CD14-positive monocyte (primary cell): ENCODE data around the gene JSRP1. TPM values are rescaled to one million over a fixed set of nuclear protein-coding genes. Genes with fewer than 3 reads are reported as not detected.
A peak's percentile ranks its signal among the peaks of the same experiment; 100 is the strongest.

Experiments used
- DNase-seq, 3 donors: peaks; one replicate each; pipeline ENCODE4 v3.0.0-alpha.2; 2011 to 2022
- H2AFZ ChIP-seq: 2 replicates; pipeline ENCODE4 v1.6.0; 2012; ENCODE audit warnings: mild to moderate bottlenecking, low read depth, low read length, inconsistent platforms; ENCODE audit not compliant: insufficient read depth, poor library complexity, severe bottlenecking
- H3K27ac ChIP-seq, 2 donors: 1 replicate in 1 of 2; 2 replicates in 1 of 2; pipeline ENCODE4 v1.5.1; 2012 to 2013; ENCODE audit warnings: low read length in 2 of 2, control low read depth in 1 of 2, inconsistent platforms in 1 of 2, low read depth in 1 of 2, mild to moderate bottlenecking in 1 of 2
- H3K27me3 ChIP-seq, 2 donors: one replicate each; pipeline versions ENCODE4 v1.6.0 to v1.6.1; 2011 to 2013; ENCODE audit warnings: low read length in 2 of 2; ENCODE audit not compliant: control insufficient read depth in 2 of 2, insufficient read depth in 2 of 2
- H3K36me3 ChIP-seq, 2 donors: replicated peaks in 1 of 2; 1 replicate in 1 of 2; 2 replicates in 1 of 2; pipeline versions ENCODE4 v1.5.1 to v1.6.1; 2012 to 2013; ENCODE audit warnings: low read length in 2 of 2, control low read depth in 1 of 2, inconsistent platforms in 1 of 2, mild to moderate bottlenecking in 1 of 2; ENCODE audit not compliant: insufficient read depth in 2 of 2, control insufficient read depth in 1 of 2
- H3K4me1 ChIP-seq, 2 donors: 1 replicate in 1 of 2; 2 replicates in 1 of 2; pipeline versions ENCODE4 v1.5.1 to v1.6.1; 2012 to 2013; ENCODE audit warnings: low read length in 2 of 2, control low read depth in 1 of 2, inconsistent platforms in 1 of 2, mild to moderate bottlenecking in 1 of 2, moderate library complexity in 1 of 2; ENCODE audit not compliant: insufficient read depth in 2 of 2, control insufficient read depth in 1 of 2
- H3K4me2 ChIP-seq: replicated peaks from 2 replicates; pipeline ENCODE3; 2012; ENCODE audit warnings: low read length, moderate library complexity, mild to moderate bottlenecking; ENCODE audit not compliant: poor library complexity, severe bottlenecking; ENCODE audit errors: extremely low read depth
- H3K4me3 ChIP-seq, 3 experiments: fragments of 200-600 bp in 1 of 3; sonication (generic) in 1 of 3; replicated peaks in 1 of 3; 1 replicate in 2 of 3; 2 replicates in 1 of 3; pipeline ENCODE4 v1.5.1; 2011 to 2013; ENCODE audit warnings: low read length in 3 of 3, mild to moderate bottlenecking in 3 of 3, control low read depth in 2 of 3, low read depth in 2 of 3, inconsistent platforms in 1 of 3, moderate library complexity in 1 of 3
- H3K79me2 ChIP-seq: 2 replicates; pipeline ENCODE4 v1.6.0; 2012; ENCODE audit warnings: mild to moderate bottlenecking, control low read depth, inconsistent platforms, low read length, moderate library complexity; ENCODE audit not compliant: insufficient read depth
- H3K9ac ChIP-seq: 2 replicates; pipeline ENCODE4 v1.6.0; 2017; ENCODE audit warnings: low read length, mild to moderate bottlenecking; ENCODE audit not compliant: insufficient read depth, poor library complexity, severe bottlenecking
- H3K9me3 ChIP-seq, 2 donors: replicated peaks in 1 of 2; 1 replicate in 1 of 2; 2 replicates in 1 of 2; pipeline versions ENCODE4 v1.5.1 to v1.6.1; 2012 to 2013; ENCODE audit warnings: low read length in 2 of 2, control low read depth in 1 of 2; ENCODE audit not compliant: control insufficient read depth in 1 of 2, insufficient read depth in 1 of 2
- H4K20me1 ChIP-seq: 2 replicates; pipeline ENCODE4 v1.6.0; 2012; ENCODE audit warnings: mild to moderate bottlenecking, low read length, control low read depth, moderate library complexity; ENCODE audit not compliant: insufficient read depth
- H3K27ac Mint-ChIP-seq, 7 donors: one replicate each; pipeline ENCODE4 v1.8.0; 2020; ENCODE audit warnings: mild to moderate bottlenecking in 7 of 7, mixed read lengths in 7 of 7, moderate library complexity in 6 of 7, inconsistent platforms in 2 of 7
- H3K27me3 Mint-ChIP-seq, 3 donors: one replicate each; pipeline ENCODE4 v1.8.0; 2021 to 2022; ENCODE audit warnings: low read depth in 3 of 3, mild to moderate bottlenecking in 3 of 3, mixed read lengths in 3 of 3, moderate library complexity in 3 of 3, inconsistent platforms in 1 of 3
- H3K36me3 Mint-ChIP-seq, 2 donors: one replicate each; pipeline ENCODE4 v1.8.0; 2020; ENCODE audit warnings: mixed read lengths in 2 of 2, inconsistent platforms in 1 of 2, mild to moderate bottlenecking in 1 of 2
- H3K4me1 Mint-ChIP-seq: one replicate; pipeline ENCODE4 v1.8.0; 2020; ENCODE audit warnings: mild to moderate bottlenecking, mixed read lengths
- H3K4me3 Mint-ChIP-seq, 2 donors: one replicate each; pipeline ENCODE4 v1.8.0; 2020; ENCODE audit warnings: mild to moderate bottlenecking in 2 of 2, mixed read lengths in 2 of 2, moderate library complexity in 1 of 2
- H3K9me3 Mint-ChIP-seq, 7 donors: one replicate each; pipeline ENCODE4 v1.8.0; 2020 to 2022; ENCODE audit warnings: mixed read lengths in 7 of 7, mild to moderate bottlenecking in 6 of 7, moderate library complexity in 6 of 7, inconsistent platforms in 2 of 7
- WGBS: methylation state at CpG from one replicate; pipeline ENCODE4 v1.1.5; 2013; ENCODE audit warnings: missing lambda C conversion rate; ENCODE audit not compliant: insufficient coverage; 5-methylcytosine and 5-hydroxymethylcytosine counted together
- intact Hi-C, 2 donors: fragments of 100-400 bp; cut with micrococcal nuclease; formaldehyde crosslinking; loops; one replicate each; pipeline versions ENCODE4 v1.15.0 to v1.15.1; 2023
- polyA plus RNA-seq, 3 donors: library from polyadenylated mRNA; depleted of rRNA in 1 of 3; unstranded in 2 of 3; stranded (reverse) in 1 of 3; fragments of 300-500 nt in 2 of 3; fragments of >200 nt in 1 of 3; fragmentation: Illumina TruSeq in 2 of 3; gene quantifications; 1 replicate in 2 of 3; 2 replicates in 1 of 3; pipeline ENCODE4 v1.2.3, GENCODE V29; 2012 to 2021
- TF ChIP-seq, protein P1 (sequence below): fragments of 200-600 bp; IDR thresholded peaks from one replicate; pipeline ENCODE4 v1.8.0; 2022; ENCODE audit warnings: antibody characterized with exemption, mild to moderate bottlenecking

Gene JSRP1
- polyA plus RNA-seq, 3 donors: 0.38 to 0.50 TPM; not detected in 1

- Histone ChIP-seq H3K4me2 (no peak overlapping the region), H3K36me3 (peaks cover 94 to 100% of the 10 kb centered on the region in 2 donors), H3K4me3 (no peak overlapping the region), H3K27me3 (no peaks in the 10 kb centered on the region), H3K9me3 (no peaks in the 10 kb centered on the region), H3K79me2 (no peaks in the 10 kb centered on the region), H3K27ac (no peak overlapping the region), H2AFZ (no peak overlapping the region), H3K9ac (no peak overlapping the region), H4K20me1 (peaks cover 8% of the 10 kb centered on the region), H3K4me1 (no peaks in the 10 kb centered on the region)
- intact Hi-C loops: no loop called here
- whole genome bisulfite sequencing: 96% methylated on average over 20 of the region's 21 CpGs
- peaks cover 0 to 2% (median 0%) of the 10 kb centered on the region in 3 donors for H3K27me3 Mint-ChIP-seq
- TF ChIP-seq, protein P1, sequence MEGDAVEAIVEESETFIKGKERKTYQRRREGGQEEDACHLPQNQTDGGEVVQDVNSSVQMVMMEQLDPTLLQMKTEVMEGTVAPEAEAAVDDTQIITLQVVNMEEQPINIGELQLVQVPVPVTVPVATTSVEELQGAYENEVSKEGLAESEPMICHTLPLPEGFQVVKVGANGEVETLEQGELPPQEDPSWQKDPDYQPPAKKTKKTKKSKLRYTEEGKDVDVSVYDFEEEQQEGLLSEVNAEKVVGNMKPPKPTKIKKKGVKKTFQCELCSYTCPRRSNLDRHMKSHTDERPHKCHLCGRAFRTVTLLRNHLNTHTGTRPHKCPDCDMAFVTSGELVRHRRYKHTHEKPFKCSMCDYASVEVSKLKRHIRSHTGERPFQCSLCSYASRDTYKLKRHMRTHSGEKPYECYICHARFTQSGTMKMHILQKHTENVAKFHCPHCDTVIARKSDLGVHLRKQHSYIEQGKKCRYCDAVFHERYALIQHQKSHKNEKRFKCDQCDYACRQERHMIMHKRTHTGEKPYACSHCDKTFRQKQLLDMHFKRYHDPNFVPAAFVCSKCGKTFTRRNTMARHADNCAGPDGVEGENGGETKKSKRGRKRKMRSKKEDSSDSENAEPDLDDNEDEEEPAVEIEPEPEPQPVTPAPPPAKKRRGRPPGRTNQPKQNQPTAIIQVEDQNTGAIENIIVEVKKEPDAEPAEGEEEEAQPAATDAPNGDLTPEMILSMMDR: no peak
- no peak overlapping the region for H3K4me3 Mint-ChIP-seq
- peaks cover 70 to 94% of the 10 kb centered on the region in 2 donors for H3K36me3 Mint-ChIP-seq
- no peaks in the 10 kb centered on the region for H3K4me1 Mint-ChIP-seq
- H3K9me3 Mint-ChIP-seq: no peaks in the 10 kb centered on the region
- H3K27ac Mint-ChIP-seq: peak overlapping the region in 2 of 7 donors; percentile 46 to 61
- no peak for DNase-seq
These were observed 43.1 kb downstream of the JSRP1 start for GRCh38 chr19:2212861-2213711.

DNA sequence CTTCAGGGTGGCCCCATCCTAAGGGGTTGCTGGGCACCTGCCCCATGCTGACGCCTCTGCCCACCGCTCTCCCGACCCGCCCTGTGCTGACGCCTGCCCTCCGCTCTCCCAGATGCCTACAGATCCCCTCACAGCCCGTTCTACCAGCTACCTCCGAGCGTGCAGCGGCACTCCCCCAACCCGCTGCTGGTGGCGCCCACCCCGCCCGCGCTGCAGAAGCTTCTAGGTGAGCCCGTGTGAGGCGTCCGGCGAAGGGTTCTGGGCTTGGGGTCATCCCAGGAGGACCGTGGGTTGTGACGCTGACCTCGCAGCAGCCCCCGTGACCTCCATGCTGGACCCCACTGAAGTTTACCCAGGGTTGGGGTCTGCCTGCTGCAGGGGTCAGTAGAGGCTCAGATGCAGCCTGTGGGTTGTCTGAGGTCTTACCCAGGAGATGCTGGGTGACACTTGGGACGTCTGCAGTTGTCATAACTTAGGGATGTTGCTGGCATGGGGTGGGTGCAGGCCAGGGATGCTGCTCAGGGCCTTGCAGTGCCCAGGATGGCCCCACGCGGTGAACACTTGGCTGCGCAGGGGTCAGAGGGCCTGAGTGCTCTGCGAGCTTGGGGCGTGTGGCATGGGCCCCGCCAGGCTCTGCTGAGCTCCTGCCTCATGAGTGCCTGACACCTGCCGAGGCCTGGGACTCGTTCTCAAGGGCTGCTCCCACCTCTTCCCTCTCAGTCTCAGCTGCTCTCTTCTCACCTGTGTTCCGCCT is 45.1 kb downstream of the JSRP1 start:
- Histone ChIP-seq H3K4me2 (no peak overlapping the region), H3K36me3 (peaks cover 91 to 100% of the 10 kb centered on the region in 2 donors), H4K20me1 (peaks cover 8% of the 10 kb centered on the region), H3K27ac (no peak overlapping the region), H3K9ac (no peak overlapping the region), H3K27me3 (no peaks in the 10 kb centered on the region), H3K4me3 (no peak overlapping the region), H3K9me3 (no peaks in the 10 kb centered on the region), H2AFZ (no peak overlapping the region), H3K79me2 (no peaks in the 10 kb centered on the region), H3K4me1 (no peaks in the 10 kb centered on the region)
- WGBS: 97% methylated on average over 32 of the region's 33 CpGs
- Mint-ChIP-seq H3K36me3 (peaks cover 62 to 93% of the 10 kb centered on the region in 2 donors), H3K4me3 (no peak overlapping the region), H3K27me3 (peaks cover 0 to 2% (median 0%) of the 10 kb centered on the region in 3 donors), H3K4me1 (no peaks in the 10 kb centered on the region), H3K9me3 (no peaks in the 10 kb centered on the region), H3K27ac (peak overlapping the region in 5 of 7 donors; percentile 11 to 74 (median 21))
- intact Hi-C loops: no loop called here
- DNase-seq: no peak
- TF ChIP-seq, protein P1: no peak
